ENCODE measurements around the gene TTC17.

TTC17 gene

GRCh38 chr11:43523632-43524031 lies 164.9 kb downstream of the TTC17 start:
- no peak for DNase-seq (ENCODE audit: low read depth, low spot score)

- DNase-seq (ENCODE audit: low read depth, low spot score): no peak
Measured at GRCh38 chr11:43532041-43532440, 173.3 kb downstream of the TTC17 start.

DNA sequence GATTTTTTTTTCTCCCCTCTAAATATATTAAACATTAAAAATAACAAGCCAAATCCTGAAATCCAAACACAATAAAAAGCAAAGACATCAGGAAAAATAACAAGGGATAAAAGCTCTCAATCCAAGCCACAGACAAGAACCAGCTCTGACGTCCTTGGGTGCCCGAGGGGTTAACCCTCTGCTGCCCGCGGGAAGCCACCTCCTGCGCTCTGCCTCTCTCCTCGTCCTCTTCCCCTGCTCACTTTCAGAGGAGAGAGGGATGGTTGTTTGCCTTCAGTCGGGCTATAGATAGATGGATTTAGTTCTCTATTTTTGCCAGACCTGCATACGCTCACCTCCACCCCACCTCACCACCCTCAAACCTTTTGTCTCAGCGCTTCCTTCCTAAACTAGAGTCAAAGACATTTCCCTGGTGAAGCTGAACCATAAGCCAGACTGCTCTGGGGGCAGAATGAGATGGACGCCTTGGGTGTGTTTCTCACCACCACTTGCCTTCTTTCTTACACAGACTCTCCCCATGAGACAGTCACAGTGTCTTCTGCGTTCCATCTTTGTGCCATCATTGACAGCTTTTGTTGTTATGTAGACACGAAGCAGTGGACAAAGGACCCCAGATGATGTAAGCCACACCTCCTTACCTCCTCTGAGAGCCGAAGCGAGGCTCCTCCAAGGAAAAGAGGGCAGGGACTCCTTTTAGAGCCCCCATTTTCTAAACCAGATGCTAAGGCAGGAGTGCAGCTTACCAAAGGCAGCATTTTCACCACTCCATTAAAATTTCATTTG lies 179.3 kb downstream of the TTC17 start:
- DNase-seq (ENCODE audit: low read depth, low spot score): no peak

GRCh38 chr11:43541993-43542392 lies 183.3 kb downstream of the TTC17 start:
- DNase-seq (ENCODE audit: low read depth, low spot score): no peak

- no peak for DNase-seq (ENCODE audit: low read depth, low spot score)
Measured at GRCh38 chr11:43542750-43543712, 184.3 kb downstream of the TTC17 start.
